HUES6 (cell line): ENCODE results near the gene CHRFAM7A.
"Not testable (repeated sequence)": the region's sequence is repeated elsewhere in the genome, so short reads cannot be mapped to it uniquely, and the experiment has no call there.

Experiments
- H3K27ac ChIP-seq: 2 replicates; pipeline ENCODE4 v1.7.0; 2013; ENCODE audit warnings: low read depth, mild to moderate bottlenecking, low read length, inconsistent platforms
- H3K27me3 ChIP-seq: 2 replicates; pipeline ENCODE4 v1.6.1; 2013; ENCODE audit warnings: low read length; ENCODE audit not compliant: control insufficient read depth, insufficient read depth
- H3K36me3 ChIP-seq: 2 replicates; pipeline ENCODE4 v1.6.1; 2013; ENCODE audit warnings: low read length; ENCODE audit not compliant: control insufficient read depth, insufficient read depth
- H3K4me1 ChIP-seq: 2 replicates; pipeline ENCODE4 v1.6.1; 2013; ENCODE audit warnings: low read length; ENCODE audit not compliant: control insufficient read depth, insufficient read depth
- H3K4me3 ChIP-seq: 2 replicates; pipeline ENCODE4 v1.5.1; 2013; ENCODE audit warnings: low read depth, low read length
- H3K9ac ChIP-seq: one replicate; pipeline ENCODE4 v1.6.1; 2013; ENCODE audit warnings: mild to moderate bottlenecking, low read length
- H3K9me3 ChIP-seq: 2 replicates; pipeline ENCODE4 v1.6.1; 2013; ENCODE audit warnings: low read depth, low read length; ENCODE audit not compliant: control insufficient read depth, insufficient read depth

Gene CHRFAM7A

DNA sequence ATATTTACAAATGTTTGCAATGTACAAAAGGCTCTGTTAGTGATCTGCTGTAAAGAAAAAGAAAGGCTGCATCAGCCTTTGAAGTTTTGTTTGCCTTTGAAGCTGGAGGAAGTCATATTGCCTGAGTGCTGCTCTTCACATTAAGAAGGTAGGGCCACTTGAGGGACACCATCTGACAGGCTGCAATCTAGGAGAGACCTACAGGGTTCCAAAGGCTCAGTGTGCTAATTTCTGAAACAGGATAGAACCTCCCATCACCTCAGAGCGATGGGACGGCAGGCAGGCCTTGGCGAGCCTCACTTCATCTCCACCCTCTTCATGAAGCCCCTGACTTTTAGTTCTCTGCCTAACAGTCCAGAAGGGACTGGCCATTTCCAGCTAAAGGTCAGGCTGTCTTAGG lies 77.6 kb downstream of the CHRFAM7A start:
- not testable (repeated sequence) for H3K9me3 ChIP-seq, H3K27ac ChIP-seq, H3K4me1 ChIP-seq, H3K36me3 ChIP-seq, H3K4me3 ChIP-seq, H3K9ac ChIP-seq, H3K27me3 ChIP-seq

DNA sequence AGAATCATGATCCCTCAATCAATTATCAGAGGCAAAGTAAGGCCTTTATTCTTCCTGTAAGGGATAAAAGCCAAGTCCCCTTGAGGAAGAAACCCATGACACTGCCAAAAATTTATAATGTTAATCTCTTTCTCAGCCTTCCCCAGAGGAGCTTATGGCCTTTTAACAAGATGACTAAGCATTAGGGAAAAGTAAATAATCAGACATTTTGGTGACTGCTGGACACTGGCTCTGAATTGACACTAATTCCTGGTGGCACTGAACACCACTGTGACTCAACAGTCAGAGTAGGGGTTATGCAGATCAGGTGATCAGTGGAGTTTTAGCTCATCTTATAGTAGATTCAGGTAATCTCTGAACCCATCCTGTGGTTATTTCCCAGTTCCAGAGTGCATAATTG lies 82.8 kb downstream of the CHRFAM7A start:
- not testable (repeated sequence) for H3K9ac ChIP-seq, H3K27me3 ChIP-seq, H3K27ac ChIP-seq, H3K9me3 ChIP-seq, H3K4me3 ChIP-seq, H3K36me3 ChIP-seq, H3K4me1 ChIP-seq
